Nasal cavity respiratory epithelium epithelial cell of viscerocranial mucosa (primary cell): ENCODE measurements around the gene DDB1. TPM values are rescaled to one million over a fixed set of nuclear protein-coding genes. Genes with fewer than 3 reads are reported as not detected.

Source experiments
- total RNA-seq: library from RNA; depleted of rRNA; stranded (reverse); fragments of >200 nt; gene quantifications from 2 replicates; pipeline ENCODE4 v1.2.3, GENCODE V29; 2014

The DDB1 gene
- total RNA-seq = 186 and 202 TPM in 2 replicates

GRCh38 chr11:61332797-61333549, at the start of gene DDB1, which contains the start of gene TKFC:
DDB1 (minus strand) TSS chr11:61333105; CDS start chr11:61332968, 137 bp downstream.
TKFC (plus strand) TSS chr11:61333228; CDS start chr11:61334729, 1,501 bp downstream.

GRCh38 chr11:61361741-61362541, 29.0 kb upstream of the DDB1 start, which contains the start of the genes CYB561A3 and TMEM138:
CYB561A3 (minus strand) TSS chr11:61361882; CDS start chr11:61356713, 5,169 bp downstream.
TMEM138 (plus strand) TSS chr11:61362374; CDS start chr11:61364391, 2,017 bp downstream.

GRCh38 chr11:61294717-61295595, 37.9 kb downstream of the DDB1 start, which contains the start of gene VWCE:
VWCE (minus strand) TSS chr11:61295316; CDS start chr11:61295037, 279 bp downstream.

Other genes with a start within 250 kb of the DDB1 start
- gene CD5, start 230.6 kb downstream of the DDB1 start, total RNA-seq = not detected in 2 replicates
- 12.0 and 13.2 TPM in 2 replicates for gene VPS37C, start 171.7 kb downstream of the DDB1 start, total RNA-seq
- gene PGA3, start 129.6 kb downstream of the DDB1 start, total RNA-seq = not detected in 2 replicates
- not detected in 2 replicates for gene PGA4, start 110.8 kb downstream of the DDB1 start, total RNA-seq
- not detected in 2 replicates for gene PGA5, start 91.9 kb downstream of the DDB1 start, total RNA-seq
- gene VWCE, start 37.8 kb downstream of the DDB1 start, total RNA-seq = under 0.01 and 0.57 TPM in 2 replicates
- 27.5 and 32.1 TPM in 2 replicates for gene TKFC, start 123 bp upstream of the DDB1 start, total RNA-seq
- gene CYB561A3, start 28.8 kb upstream of the DDB1 start, total RNA-seq = 36.2 and 108 TPM in 2 replicates
- gene TMEM138, start 29.3 kb upstream of the DDB1 start, total RNA-seq = 17.1 and 35.9 TPM in 2 replicates
- 7.9 and 11.4 TPM in 2 replicates for gene TMEM216, start 59.5 kb upstream of the DDB1 start, total RNA-seq
- 15.0 and 24.6 TPM in 2 replicates for gene CPSF7, start 96.9 kb upstream of the DDB1 start, total RNA-seq
- gene SDHAF2, start 97.0 kb upstream of the DDB1 start, total RNA-seq = 23.9 and 28.0 TPM in 2 replicates
- gene LRRC10B, start 175.6 kb upstream of the DDB1 start, total RNA-seq = under 0.01 TPM in 1 of 2 replicates, not detected in the other
- gene SYT7, start 248.0 kb upstream of the DDB1 start, total RNA-seq = 28.0 and 39.9 TPM in 2 replicates